Liver (tissue), 3 donors: ENCODE data around the gene CMIP.

ENCODE experiments used
- EGR1 ChIP-seq, 2 donors: IDR thresholded peaks; 2 replicates each; pipeline ENCODE4 v1.6.1; 2016 to 2018; ENCODE audit warnings: antibody characterized with exemption in 2 of 2, low read depth in 2 of 2
- HNF4A ChIP-seq, 2 donors: conservative IDR thresholded peaks; 2 replicates each; pipeline ENCODE4 v1.6.1; 2016; ENCODE audit warnings: antibody characterized with exemption in 2 of 2, mild to moderate bottlenecking in 2 of 2
- YY1 ChIP-seq: IDR thresholded peaks from 2 replicates; pipeline ENCODE4 v1.6.1; 2016; ENCODE audit warnings: antibody characterized with exemption, mild to moderate bottlenecking
- TF ChIP-seq, protein P1 (sequence below): fragments of 150-350 bp; IDR thresholded peaks from 2 replicates; pipeline ENCODE4 v1.5.1; 2017; ENCODE audit warnings: improper control_type of control experiment, low read depth, low read length; ENCODE audit not compliant: missing input control
- TF ChIP-seq, protein P2 (sequence below): IDR thresholded peaks from 2 replicates; pipeline ENCODE4 v1.6.1; 2016; ENCODE audit warnings: antibody characterized with exemption
- donor health status: healthy.
- donor health status: healthy.

DNA sequence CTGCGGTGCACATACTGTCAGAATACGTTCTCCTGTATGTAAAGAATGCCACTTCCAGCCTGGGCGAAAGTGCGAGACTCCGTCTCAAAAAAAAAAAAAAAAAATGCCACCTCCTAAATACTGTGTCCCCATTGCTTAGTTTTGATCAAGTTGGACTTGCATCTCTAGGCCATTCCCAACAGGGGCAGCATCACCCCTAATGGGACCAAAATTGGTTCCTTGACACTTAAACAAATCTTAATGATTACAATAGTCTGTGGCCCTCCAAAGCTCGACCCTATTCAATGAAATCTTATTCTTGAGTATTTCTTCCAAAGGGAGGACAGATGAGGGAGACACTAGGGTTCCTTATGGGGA is 179.8 kb downstream of the CMIP start:
- TF ChIP-seq, protein P1, sequence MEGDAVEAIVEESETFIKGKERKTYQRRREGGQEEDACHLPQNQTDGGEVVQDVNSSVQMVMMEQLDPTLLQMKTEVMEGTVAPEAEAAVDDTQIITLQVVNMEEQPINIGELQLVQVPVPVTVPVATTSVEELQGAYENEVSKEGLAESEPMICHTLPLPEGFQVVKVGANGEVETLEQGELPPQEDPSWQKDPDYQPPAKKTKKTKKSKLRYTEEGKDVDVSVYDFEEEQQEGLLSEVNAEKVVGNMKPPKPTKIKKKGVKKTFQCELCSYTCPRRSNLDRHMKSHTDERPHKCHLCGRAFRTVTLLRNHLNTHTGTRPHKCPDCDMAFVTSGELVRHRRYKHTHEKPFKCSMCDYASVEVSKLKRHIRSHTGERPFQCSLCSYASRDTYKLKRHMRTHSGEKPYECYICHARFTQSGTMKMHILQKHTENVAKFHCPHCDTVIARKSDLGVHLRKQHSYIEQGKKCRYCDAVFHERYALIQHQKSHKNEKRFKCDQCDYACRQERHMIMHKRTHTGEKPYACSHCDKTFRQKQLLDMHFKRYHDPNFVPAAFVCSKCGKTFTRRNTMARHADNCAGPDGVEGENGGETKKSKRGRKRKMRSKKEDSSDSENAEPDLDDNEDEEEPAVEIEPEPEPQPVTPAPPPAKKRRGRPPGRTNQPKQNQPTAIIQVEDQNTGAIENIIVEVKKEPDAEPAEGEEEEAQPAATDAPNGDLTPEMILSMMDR = no peak
- TF ChIP-seq, protein P2, sequence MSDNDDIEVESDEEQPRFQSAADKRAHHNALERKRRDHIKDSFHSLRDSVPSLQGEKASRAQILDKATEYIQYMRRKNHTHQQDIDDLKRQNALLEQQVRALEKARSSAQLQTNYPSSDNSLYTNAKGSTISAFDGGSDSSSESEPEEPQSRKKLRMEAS = no peak
- TF ChIP-seq YY1 (no peak), EGR1 (IDR thresholded peaks at IDR 0.05; ENCODE audit: low read depth in 2 of 2) (no peak), HNF4A (conservative IDR thresholded peaks at IDR 0.05) (no peak)
